ENCODE data around the gene IGDCC3. TPM values are rescaled to one million over a fixed set of nuclear protein-coding genes. Genes with fewer than 3 reads are reported as not detected.
A peak's percentile ranks its signal among the peaks of the same experiment; 100 is the strongest.

The IGDCC3 gene
- total RNA-seq, 4 donors from 2014 or later, result 0.13 TPM; not detected in 3

DNA sequence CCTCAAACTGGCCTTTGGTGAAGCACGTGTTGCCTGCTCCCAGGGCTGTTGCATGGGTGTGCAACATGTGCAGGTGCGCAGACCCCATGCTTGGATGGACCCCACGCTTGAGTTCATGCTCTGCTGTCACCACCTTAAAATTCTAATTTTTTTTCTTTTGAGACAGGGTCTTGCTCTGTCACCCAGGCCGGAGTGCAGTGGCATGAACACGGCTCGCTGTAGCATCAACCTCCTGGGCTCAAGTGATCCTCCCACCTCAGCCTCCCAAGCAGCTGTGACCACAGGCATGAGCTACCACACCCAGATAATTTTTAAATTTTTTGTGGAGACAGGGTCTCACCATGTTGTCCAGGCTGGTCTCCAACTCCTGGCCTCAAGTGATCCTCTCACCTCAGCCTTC lies 9.1 kb upstream of the IGDCC3 start:
- Histone ChIP-seq H3K36me3 (peaks cover 0 to 4% of the 10 kb centered on the region in 2 donors), H3K27me3 (peaks cover 17% of the 10 kb centered on the region), H3K27ac (no peak overlapping the region), H3K9me3 (no peaks in the 10 kb centered on the region), H3K4me1 (peaks cover 0 to 25% (median 13%) of the 10 kb centered on the region in 3 donors), H3K4me3 (no peak overlapping the region)
- TF ChIP-seq POLR2A (IDR thresholded peaks at IDR 0.05), result no peak
- TF ChIP-seq POLR2AphosphoS5 (IDR thresholded peaks at IDR 0.05), result no peak
- TF ChIP-seq EP300 (IDR thresholded peaks at IDR 0.05), result no peak
- TF ChIP-seq, protein P1, sequence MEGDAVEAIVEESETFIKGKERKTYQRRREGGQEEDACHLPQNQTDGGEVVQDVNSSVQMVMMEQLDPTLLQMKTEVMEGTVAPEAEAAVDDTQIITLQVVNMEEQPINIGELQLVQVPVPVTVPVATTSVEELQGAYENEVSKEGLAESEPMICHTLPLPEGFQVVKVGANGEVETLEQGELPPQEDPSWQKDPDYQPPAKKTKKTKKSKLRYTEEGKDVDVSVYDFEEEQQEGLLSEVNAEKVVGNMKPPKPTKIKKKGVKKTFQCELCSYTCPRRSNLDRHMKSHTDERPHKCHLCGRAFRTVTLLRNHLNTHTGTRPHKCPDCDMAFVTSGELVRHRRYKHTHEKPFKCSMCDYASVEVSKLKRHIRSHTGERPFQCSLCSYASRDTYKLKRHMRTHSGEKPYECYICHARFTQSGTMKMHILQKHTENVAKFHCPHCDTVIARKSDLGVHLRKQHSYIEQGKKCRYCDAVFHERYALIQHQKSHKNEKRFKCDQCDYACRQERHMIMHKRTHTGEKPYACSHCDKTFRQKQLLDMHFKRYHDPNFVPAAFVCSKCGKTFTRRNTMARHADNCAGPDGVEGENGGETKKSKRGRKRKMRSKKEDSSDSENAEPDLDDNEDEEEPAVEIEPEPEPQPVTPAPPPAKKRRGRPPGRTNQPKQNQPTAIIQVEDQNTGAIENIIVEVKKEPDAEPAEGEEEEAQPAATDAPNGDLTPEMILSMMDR (IDR thresholded peaks at IDR 0.05), result no peak
- whole genome bisulfite sequencing, 2 donors (ENCODE audit: low coverage in 1 of 2), result 92 to 94% methylated on average over 5 to 6 of the region's 6 CpGs
- no peak for ATAC-seq

DNA sequence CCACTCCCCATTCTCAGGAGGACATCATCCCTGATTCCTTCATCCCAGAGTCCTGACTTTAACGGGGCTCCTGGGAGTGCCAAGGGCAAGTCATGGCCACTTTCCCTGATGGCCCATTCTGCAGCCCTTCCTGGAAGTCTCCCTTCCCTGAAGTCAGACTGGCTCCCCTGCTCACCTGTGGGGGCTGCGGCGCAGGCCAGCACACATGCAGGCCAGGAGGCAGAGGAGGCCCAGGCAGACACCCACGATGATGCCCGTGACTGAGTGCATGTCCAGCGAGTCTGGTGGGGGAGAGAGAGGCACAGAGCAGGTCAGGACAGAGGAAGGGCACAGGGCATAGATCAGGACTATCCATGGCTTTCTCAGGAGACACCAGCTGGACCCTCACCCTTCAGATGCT lies 8.6 kb upstream of the IGDCC3 start:
- TF ChIP-seq POLR2AphosphoS5 (IDR thresholded peaks at IDR 0.05) (no peak), EP300 (IDR thresholded peaks at IDR 0.05) (no peak), POLR2A (IDR thresholded peaks at IDR 0.05) (no peak)
- TF ChIP-seq, protein P1 (IDR thresholded peaks at IDR 0.05), result no peak
- WGBS, 2 donors (ENCODE audit: low coverage in 1 of 2), result 80% methylated on average over 2 to 3 of the region's 6 CpGs
- Histone ChIP-seq H3K27me3 (peaks cover 17% of the 10 kb centered on the region), H3K36me3 (peaks cover 0 to 4% of the 10 kb centered on the region in 2 donors), H3K4me3 (no peak overlapping the region), H3K9me3 (no peaks in the 10 kb centered on the region), H3K27ac (peak overlapping the region in 1 of 4 donors; percentile 0), H3K4me1 (peaks cover 0 to 25% (median 13%) of the 10 kb centered on the region in 3 donors)
- ATAC-seq, result no peak

DNA sequence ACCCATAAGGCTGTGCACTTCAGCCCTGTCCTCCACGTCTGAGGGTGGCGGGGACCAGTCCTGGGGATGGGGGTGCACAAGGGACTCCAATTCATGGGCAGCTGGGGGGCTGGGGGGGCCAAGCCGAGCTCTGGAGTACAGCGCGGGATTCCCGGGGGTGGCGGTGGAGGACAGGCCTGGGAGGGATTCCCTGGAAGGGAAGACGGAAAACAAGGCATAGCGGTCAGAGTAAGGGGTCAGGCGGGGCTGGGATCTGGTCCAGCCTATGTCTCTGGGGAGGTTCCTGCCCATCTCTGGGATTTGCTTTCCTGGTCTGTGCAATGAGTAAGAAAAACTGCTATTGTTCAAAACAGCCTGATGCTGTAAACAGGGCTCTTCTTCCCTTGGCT lies 8.1 kb upstream of the IGDCC3 start:
- Histone ChIP-seq H3K36me3 (peaks cover 0 to 4% of the 10 kb centered on the region in 2 donors), H3K9me3 (no peaks in the 10 kb centered on the region), H3K4me1 (peaks cover 0 to 25% (median 13%) of the 10 kb centered on the region in 3 donors), H3K27me3 (peaks cover 22% of the 10 kb centered on the region), H3K27ac (peak overlapping the region in 3 of 4 donors; percentile 0 to 60 (median 45)), H3K4me3 (peak overlapping the region in 1 of 2 donors; percentile 41)
- no peak for TF ChIP-seq EP300 (IDR thresholded peaks at IDR 0.05)
- TF ChIP-seq POLR2AphosphoS5 (IDR thresholded peaks at IDR 0.05), result no peak
- TF ChIP-seq, protein P1 (IDR thresholded peaks at IDR 0.05), result no peak
- no peak for TF ChIP-seq POLR2A (IDR thresholded peaks at IDR 0.05)
- ATAC-seq, result peak; percentile 72
- 20% methylated on average over 1 of the region's 10 CpGs; no CpG with 5 or more reads in 1 of the 2 donors for WGBS, 2 donors (ENCODE audit: low coverage in 1 of 2)

DNA sequence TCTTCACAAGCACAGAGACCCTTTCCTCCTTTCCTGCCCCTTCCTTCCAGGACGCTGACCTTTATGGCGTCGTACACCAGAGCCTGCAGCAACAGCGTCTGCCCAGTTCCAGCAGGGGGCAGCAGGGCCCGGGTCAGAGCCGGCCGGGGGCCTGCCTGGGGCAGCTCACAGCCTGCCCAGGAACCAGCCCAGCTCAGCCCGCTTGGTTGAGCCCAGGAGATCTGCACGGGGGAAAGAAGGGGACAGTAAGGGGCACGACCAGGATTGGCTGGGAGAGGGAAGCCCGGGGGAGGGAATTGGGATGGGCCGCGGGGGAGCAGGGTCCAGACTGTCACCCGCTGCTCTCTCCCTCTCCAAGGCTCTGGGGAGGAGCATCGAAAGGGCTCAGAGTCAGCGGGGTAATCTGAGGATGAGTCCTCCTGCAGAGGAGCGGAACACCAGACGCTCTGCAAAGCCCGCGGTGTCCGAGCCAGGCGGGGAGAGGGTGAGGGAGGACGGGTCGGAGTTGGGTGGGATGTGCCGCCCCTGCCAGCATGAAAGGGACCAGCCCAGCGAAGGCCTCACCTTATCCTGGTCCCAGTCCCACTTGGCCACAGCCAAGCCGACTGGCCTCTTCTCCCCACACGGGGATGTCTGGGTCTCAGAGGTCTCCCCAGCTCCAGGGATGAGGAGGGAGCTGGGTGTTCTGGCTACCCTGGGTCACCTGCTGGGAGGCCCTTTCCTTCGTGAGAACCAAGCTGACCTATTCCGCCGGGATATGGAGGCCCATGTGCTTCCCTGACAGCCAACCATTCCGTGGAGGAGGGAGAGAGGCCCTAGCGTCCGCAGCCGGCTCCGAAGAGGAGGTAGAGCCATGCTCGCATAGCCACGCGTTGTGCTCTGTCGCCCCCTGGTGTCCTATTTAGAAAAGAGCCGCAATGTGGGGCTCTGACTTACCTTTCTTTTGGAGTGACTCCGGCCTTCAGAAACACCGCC lies 7.4 kb upstream of the IGDCC3 start:
- ATAC-seq, result peak; percentile 91
- H3K4me1 ChIP-seq, result peaks cover 0 to 25% (median 13%) of the 10 kb centered on the region in 3 donors
- H3K9me3 ChIP-seq, result no peaks in the 10 kb centered on the region
- 10% methylated on average over 2 of the region's 43 CpGs; no CpG with 5 or more reads in 1 of the 2 donors for WGBS, 2 donors (ENCODE audit: low coverage in 1 of 2)
- peaks cover 0 to 4% of the 10 kb centered on the region in 2 donors for H3K36me3 ChIP-seq
- peaks cover 24% of the 10 kb centered on the region for H3K27me3 ChIP-seq
- peak overlapping the region in 3 of 4 donors; percentile 0 to 60 (median 45) for H3K27ac ChIP-seq
- TF ChIP-seq POLR2A (IDR thresholded peaks at IDR 0.05), result no peak
- TF ChIP-seq, protein P1 (IDR thresholded peaks at IDR 0.05), result peak in 3 of 4 experiments; percentile 87 to 95 (median 89)
- H3K4me3 ChIP-seq, result peak overlapping the region in 1 of 2 donors; percentile 41
